Limb (tissue), 2 donors: Measurements from ENCODE around the gene HSPA12A.

ENCODE experiments used
- DNase-seq, 2 donors: peaks; one replicate each; pipeline ENCODE4 v3.0.0-alpha.2; 2016; ENCODE audit errors: extremely low spot score in 2 of 2

Gene HSPA12A

DNA sequence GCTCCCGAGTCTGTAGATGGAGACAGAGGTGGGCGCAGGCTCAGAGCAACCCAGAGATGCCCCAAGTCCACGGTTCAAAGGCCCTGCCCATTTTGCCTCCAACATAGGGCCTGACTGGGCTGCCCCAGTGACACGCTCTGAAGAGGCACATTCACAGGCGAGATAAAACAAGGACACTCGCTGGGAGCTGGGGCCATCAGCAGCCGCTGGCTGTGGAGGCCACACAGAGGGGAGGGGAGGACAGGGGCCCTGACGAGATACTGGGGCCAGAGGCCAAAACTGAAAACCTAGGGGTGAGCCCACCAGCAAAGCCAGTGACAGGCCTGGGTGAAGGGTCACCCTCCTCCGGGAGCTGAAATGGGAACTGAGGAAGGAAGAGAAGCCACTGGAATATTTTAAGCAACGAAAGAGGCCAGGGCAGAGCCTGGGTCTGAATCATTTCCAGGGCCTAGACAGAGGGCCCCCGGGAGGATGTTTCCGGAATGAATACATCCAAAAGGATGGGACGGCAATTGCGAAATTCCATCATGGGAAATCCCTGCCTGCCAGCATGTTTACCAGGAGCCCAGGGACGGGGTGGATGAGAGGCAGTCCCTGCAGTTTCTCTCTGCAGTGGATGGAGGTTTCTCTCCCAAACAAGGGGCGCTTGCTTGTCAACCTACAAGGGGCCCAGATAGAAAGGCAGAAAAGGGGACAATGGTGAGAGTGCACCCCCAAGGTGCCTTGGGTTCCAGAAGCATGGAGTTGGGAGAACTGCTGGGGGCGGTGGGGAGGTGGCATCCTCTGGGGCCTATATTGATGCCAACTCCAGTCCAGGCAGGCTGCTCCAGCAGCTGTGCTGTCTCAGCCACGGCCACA is 29.0 kb upstream of the HSPA12A start:
- DNase-seq: no peak

GRCh38 chr10:116770281-116770680 is 27.9 kb upstream of the HSPA12A start:
- DNase-seq: no peak

DNA sequence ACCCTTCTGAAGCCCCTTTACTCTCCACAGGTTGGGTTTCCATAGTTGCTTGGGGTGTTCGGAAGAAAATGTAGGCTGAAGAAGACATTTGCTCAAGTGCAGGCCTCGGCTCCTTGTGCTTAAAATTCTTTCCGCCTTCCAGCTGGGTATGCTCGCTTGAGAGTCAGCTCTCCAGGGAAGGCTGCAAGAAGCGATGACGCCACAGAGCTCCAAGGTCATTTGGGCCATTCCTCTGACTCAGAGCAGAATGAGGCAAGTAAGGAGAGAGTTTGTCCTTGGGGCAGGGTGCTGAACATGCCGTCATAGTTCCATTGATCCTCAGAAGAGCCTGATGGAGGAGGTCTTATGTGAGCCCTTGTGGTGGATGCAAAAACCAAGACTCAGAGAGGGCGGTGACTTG is 27.4 kb upstream of the HSPA12A start:
- no peak for DNase-seq

DNA sequence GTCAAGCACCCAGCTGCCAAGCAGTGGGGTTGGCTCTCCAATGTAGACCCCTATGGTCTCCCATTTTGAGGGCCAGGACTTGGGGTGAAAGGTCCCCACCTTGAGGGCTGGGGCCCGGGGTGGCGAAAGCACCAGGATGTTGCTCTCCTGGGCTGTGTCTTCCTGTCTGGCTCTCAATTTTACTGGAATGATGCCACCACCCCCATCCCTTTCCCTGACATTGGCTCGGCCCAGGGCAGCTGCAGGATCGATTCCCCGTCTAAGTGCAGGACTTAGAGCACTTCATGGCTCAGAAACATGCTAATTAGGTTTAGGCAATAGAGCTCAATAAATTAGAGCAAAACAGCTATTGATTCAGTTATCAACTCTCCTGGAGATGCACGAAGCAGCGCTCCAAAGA is 27.0 kb upstream of the HSPA12A start:
- no peak for DNase-seq

DNA sequence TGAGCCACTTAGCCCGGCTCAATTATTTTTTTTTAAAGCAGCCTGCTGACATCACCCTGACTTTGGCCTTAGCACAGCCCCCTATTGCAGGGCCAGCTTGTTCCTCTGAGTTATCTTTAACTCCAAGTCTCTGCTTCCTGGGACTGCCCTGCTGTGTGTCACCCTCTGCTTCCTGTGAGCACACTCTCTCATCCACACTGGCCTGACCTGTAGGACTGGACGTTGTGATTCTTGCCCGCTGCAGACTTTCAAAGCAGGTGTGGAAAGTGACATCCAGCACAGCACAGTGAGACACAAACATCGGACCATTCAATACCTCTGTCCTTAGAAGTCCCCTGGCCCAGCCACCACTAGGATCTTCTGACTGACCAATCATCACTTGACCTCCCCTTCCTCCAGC is 26.4 kb upstream of the HSPA12A start:
- no peak for DNase-seq

- DNase-seq: no peak
Measured at GRCh38 chr10:116766837-116767634, 24.7 kb upstream of the HSPA12A start.

- DNase-seq: no peak
Measured at GRCh38 chr10:116766241-116766827, 24.0 kb upstream of the HSPA12A start.

GRCh38 chr10:116765648-116766081 is 23.3 kb upstream of the HSPA12A start:
- no peak for DNase-seq

DNA sequence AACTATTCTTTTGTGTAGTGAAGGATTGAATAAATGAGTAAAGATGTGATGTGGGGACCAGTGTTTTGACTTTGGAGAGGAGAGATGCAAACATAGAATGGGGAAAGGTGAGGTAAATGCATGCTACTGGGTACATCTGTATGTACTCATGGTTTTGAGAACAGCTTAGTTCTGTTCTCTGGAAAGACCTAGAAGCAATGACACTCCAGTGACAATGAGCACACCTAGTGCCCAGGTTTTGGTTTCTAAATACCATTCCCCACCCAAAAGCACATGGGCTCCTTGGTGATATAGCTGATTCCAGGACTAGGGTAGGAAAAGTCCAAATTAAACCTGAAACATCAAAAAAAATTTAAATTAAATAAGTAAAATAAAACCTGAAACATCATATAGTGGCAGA is 22.6 kb upstream of the HSPA12A start:
- no peak for DNase-seq

DNA sequence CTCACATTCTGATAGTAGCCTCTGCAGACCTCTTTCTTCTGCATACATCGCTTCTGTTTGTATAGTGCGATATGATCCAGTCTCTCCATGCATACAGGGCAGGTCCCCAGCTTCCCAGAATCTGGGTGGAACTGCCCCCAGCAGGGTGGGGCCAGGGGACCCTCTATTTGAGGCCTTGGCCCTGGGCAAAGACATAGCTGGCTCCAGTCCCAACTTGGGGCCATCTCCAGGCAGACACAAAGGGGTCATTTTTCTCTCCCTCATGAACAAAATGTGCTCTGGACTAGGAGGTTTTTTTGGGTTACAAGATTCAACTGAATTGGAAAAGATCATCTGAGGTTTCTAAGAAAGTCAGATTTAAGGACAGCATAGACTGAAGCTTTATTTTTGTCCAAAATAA is 21.1 kb upstream of the HSPA12A start:
- peak in 1 of 2 donors; percentile 29 for DNase-seq

DNA sequence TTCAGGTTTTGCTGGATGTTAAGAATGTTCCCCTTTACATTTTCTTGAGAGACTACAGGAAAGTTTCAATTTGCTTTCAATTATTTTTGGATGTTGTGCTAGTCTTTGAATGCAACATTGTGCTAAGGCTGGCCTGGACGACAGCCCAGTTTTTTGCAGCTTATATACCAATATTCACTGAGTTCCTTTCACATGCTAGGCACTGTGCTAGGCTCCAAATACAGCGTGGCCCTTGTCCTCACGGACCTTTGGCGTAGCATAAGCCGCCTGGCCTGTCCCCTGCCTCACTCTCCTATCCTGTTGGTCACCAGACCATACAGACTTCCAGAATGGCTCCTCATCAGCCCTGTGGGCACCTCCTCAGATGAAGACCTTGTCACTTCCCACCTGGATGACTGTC is 19.5 kb upstream of the HSPA12A start:
- DNase-seq: no peak

DNA sequence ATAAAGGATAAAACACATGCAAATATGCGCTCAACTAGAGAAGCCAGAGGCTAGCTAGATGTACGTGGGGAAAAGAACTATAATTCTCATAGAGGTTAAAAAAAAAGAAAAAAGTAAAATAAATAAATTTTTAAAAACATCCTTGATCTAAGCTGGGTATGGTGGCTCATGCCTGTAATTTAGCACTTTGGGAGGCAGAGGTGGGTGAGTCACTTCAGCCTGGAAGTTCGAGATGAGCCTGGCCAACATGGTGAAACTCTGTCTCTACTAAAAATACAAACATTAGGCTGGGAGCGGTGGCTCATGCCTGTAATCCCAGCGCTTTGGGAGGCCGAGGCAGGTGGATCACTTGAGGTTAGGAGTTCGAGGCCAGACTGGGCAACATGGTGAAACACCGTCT is 18.6 kb upstream of the HSPA12A start:
- no peak for DNase-seq

- no peak for DNase-seq
Measured at GRCh38 chr10:116757246-116757645, 14.9 kb upstream of the HSPA12A start.

GRCh38 chr10:116756277-116756676 is 13.9 kb upstream of the HSPA12A start:
- DNase-seq: no peak

DNA sequence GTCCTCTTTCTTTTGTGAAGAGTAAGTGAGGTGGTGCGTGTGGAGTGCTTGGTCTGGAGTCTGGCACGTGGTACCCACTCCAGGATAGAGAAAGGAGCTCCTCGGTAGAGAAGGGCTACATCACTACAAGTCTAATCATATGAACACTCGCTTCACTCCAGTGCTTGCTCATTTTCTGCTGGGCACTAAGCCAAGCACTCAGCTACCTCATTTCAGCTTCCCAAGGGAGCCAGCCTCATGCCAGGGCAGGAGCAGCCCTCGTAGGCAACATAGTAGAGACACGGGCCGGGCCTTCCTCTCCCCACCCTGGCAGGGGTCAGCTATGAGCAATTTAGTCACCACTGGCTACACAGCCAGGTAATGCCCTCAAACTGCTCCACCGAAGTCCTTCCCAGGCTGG is 11.4 kb upstream of the HSPA12A start:
- no peak for DNase-seq

DNA sequence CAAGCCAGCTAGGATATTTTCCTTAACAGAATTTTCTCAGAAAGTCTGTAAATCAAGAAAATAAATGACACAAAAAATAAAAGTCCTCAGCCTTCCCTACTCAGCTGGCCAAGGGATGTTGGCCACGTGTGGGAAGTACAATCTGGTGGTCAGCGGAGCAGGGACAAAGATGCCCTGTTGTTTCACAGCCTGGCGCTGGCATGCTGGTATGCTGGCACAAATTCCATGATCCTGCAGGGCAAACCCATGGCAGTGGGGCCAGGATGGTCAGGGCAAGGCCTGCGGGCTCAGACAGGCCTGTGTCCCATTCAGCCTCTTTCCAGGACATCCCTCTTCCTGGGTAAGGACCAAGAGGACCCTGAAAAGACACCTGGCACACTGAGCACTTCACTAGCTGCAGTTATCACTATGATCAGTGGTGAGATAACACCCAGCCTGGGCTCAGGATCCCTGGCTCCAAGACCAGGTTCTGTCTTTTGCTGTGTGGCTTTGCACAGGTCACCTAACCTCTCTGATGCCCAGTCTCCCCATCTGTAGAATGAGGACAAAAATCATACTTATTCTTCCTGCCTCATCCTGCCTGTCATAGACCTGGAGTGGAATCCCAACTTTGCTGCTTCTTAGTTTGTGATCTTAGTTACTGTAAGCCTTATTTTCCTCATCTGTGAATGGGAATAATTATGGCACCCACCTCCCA is 10.8 kb upstream of the HSPA12A start:
- DNase-seq: no peak

DNA sequence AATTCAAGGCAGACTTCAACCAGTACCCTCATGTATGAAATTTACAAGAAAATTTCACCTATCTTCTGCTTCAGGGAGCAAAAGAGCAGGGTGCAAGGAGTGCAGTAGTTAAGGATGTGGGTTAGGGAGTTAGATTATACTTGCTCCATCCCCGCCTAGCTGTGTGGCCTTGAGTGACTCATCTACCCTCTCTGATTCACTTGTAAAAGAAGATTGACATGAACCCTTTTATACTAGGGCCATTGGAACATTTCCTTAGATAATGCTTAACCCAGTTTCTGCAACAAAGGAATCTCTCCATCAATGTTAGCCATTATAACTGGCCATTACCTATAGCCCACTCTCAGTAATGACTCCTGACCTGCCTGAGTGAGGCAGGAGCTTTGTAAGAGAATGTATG is 10.2 kb upstream of the HSPA12A start:
- DNase-seq: no peak

DNA sequence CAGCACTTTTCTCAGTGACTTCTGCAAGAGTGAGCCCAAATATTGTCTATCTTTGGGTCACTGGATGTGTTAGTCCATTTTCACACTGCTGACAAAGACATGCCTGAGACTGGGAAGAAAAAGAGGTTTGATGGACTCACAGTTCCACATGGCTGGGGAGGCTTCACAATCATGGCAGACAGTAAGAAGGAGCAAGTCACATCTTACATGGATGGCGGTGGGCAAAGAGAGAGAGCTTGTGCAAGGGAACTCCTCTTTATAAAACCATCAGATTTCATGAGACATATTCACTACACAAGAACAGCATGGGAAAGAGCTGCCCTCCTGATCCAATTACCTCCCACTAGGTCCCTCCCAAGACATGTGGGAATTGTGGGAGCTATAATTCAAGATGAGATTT is 6.1 kb upstream of the HSPA12A start:
- DNase-seq: no peak

GRCh38 chr10:116748041-116748440 is 5.7 kb upstream of the HSPA12A start:
- DNase-seq: no peak

DNA sequence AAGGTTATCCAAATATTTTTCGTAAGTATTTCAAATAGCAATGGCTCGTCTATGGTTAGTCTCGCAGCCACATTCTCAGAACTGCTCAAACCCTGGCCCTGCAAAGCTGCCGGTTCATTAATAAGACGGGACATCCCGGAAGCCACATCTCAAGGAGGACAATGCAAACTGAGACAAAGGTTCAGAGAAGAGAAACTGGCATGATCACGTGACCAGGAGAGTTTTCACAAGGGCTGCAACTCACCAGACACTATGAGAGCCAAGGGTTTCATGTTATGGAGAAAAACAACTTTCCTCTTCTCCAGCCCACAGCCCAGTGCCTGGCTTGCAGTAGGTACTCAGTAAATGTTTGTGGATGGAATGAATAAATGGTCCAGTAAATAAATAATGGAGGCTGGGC is 5.0 kb upstream of the HSPA12A start:
- no peak for DNase-seq

GRCh38 chr10:116744885-116745284 is 2.5 kb upstream of the HSPA12A start:
- DNase-seq: no peak
